Inflammatory macrophage treated with lipopolysaccharide for 1 hour (primary cell): Measurements from ENCODE around the gene RMDN2.
"Not testable (repeated sequence)": the region's sequence is repeated elsewhere in the genome, so short reads cannot be mapped to it uniquely, and the experiment has no call there.

Experiments used
- DNase-seq, 2 donors: peaks; one replicate each; pipeline ENCODE4 v3.0.0-alpha.2; 2020 to 2022

Gene RMDN2

GRCh38 chr2:37934591-37935513, 9.8 kb downstream of the RMDN2 start:
- DNase-seq: peak; percentile 34 to 42

GRCh38 chr2:37937568-37937967, 12.5 kb downstream of the RMDN2 start:
- not testable (repeated sequence) for DNase-seq

- DNase-seq: not testable (repeated sequence)
These were observed 16.2 kb downstream of the RMDN2 start for GRCh38 chr2:37941267-37941666.

- DNase-seq: no peak
These were observed 19.2 kb downstream of the RMDN2 start for GRCh38 chr2:37944268-37944667.

GRCh38 chr2:37947306-37947705, 22.2 kb downstream of the RMDN2 start:
- DNase-seq: peak; percentile 37 to 39

- not testable (repeated sequence) for DNase-seq
These were observed 37.1 kb downstream of the RMDN2 start for GRCh38 chr2:37962018-37962739.

GRCh38 chr2:37962740-37963121, 37.6 kb downstream of the RMDN2 start:
- not testable (repeated sequence) for DNase-seq

GRCh38 chr2:37963901-37964300, 38.8 kb downstream of the RMDN2 start:
- not testable (repeated sequence) for DNase-seq

- no peak for DNase-seq
These were observed 41.2 kb downstream of the RMDN2 start for GRCh38 chr2:37966326-37966725.

GRCh38 chr2:37969731-37970130, 44.6 kb downstream of the RMDN2 start:
- DNase-seq: no peak

GRCh38 chr2:37971971-37972370, 46.9 kb downstream of the RMDN2 start:
- DNase-seq: no peak

- no peak for DNase-seq
These were observed 48.7 kb downstream of the RMDN2 start for GRCh38 chr2:37973615-37974353.

GRCh38 chr2:37975808-37976207, 50.7 kb downstream of the RMDN2 start:
- no peak for DNase-seq

GRCh38 chr2:37976411-37976810, 51.3 kb downstream of the RMDN2 start:
- DNase-seq: no peak

GRCh38 chr2:37982147-37982582, 57.1 kb downstream of the RMDN2 start:
- peak; percentile 42 to 85 for DNase-seq

- DNase-seq: no peak
These were observed 57.8 kb downstream of the RMDN2 start for GRCh38 chr2:37982847-37983246.

GRCh38 chr2:37983719-37984118, 58.6 kb downstream of the RMDN2 start:
- no peak for DNase-seq

GRCh38 chr2:37984176-37984575, 59.1 kb downstream of the RMDN2 start:
- DNase-seq: no peak

GRCh38 chr2:37984589-37984988, 59.5 kb downstream of the RMDN2 start:
- DNase-seq: peak; percentile 34 to 54

- DNase-seq: peak; percentile 39 to 45
These were observed 60.2 kb downstream of the RMDN2 start for GRCh38 chr2:37985333-37985732.

- peak; percentile 23 to 35 for DNase-seq
These were observed 62.1 kb downstream of the RMDN2 start for GRCh38 chr2:37987098-37987775.

- no peak for DNase-seq
These were observed 67.5 kb downstream of the RMDN2 start for GRCh38 chr2:37992601-37993000.

GRCh38 chr2:37993143-37993542, 68.1 kb downstream of the RMDN2 start:
- DNase-seq: no peak
